BLaER1 (cell line): ENCODE measurements around the gene SERPINA3.
"Not testable (repeated sequence)": the region's sequence is repeated elsewhere in the genome, so short reads cannot be mapped to it uniquely, and the experiment has no call there.

Source experiments
- H3K27ac ChIP-seq: shearing (Covaris generic); formaldehyde crosslinking; 2 replicates; pipeline ENCODE4 v1.8.1; 2022
- H3K27me3 ChIP-seq: shearing (Covaris generic); formaldehyde crosslinking; 2 replicates; pipeline ENCODE4 v1.8.1; 2022
- H3K36me3 ChIP-seq: shearing (Covaris generic); formaldehyde crosslinking; 2 replicates; pipeline ENCODE4 v1.8.1; 2022
- H3K4me1 ChIP-seq: shearing (Covaris generic); formaldehyde crosslinking; 2 replicates; pipeline ENCODE4 v1.8.1; 2022
- H3K4me2 ChIP-seq: shearing (Covaris generic); formaldehyde crosslinking; 2 replicates; pipeline ENCODE4 v1.8.1; 2022
- H3K4me3 ChIP-seq: shearing (Covaris generic); formaldehyde crosslinking; 2 replicates; pipeline ENCODE4 v1.8.1; 2022
- H3K9ac ChIP-seq: shearing (Covaris generic); formaldehyde crosslinking; 2 replicates; pipeline ENCODE4 v1.8.1; 2022
- H3K9me3 ChIP-seq: shearing (Covaris generic); formaldehyde crosslinking; 2 replicates; pipeline ENCODE4 v1.8.1; 2022
- H4K20me1 ChIP-seq: shearing (Covaris generic); formaldehyde crosslinking; 2 replicates; pipeline ENCODE4 v1.8.1; 2022
- Cebpa-rat ChIP-seq: shearing (Covaris generic); IDR thresholded peaks from 2 replicates; pipeline ENCODE4 v1.8.1; 2022

The SERPINA3 gene

GRCh38 chr14:94596361-94596760 lies 15.8 kb upstream of the SERPINA3 start:
- Histone ChIP-seq H3K4me3 (no peak overlapping the region), H3K36me3 (no peaks in the 10 kb centered on the region), H4K20me1 (no peaks in the 10 kb centered on the region), H3K4me1 (no peaks in the 10 kb centered on the region), H3K9ac (no peak overlapping the region), H3K9me3 (no peaks in the 10 kb centered on the region), H3K27me3 (no peaks in the 10 kb centered on the region), H3K27ac (no peak overlapping the region), H3K4me2 (no peak overlapping the region)
- TF ChIP-seq Cebpa-rat = no peak

- Histone ChIP-seq H4K20me1 (no peaks in the 10 kb centered on the region), H3K4me2 (no peak overlapping the region), H3K27ac (no peak overlapping the region), H3K4me1 (no peaks in the 10 kb centered on the region), H3K9ac (no peak overlapping the region), H3K27me3 (no peaks in the 10 kb centered on the region), H3K36me3 (no peaks in the 10 kb centered on the region), H3K9me3 (no peaks in the 10 kb centered on the region), H3K4me3 (no peak overlapping the region)
- no peak for TF ChIP-seq Cebpa-rat
Observed at GRCh38 chr14:94597788-94598187, 14.4 kb upstream of the SERPINA3 start.

- H4K20me1 ChIP-seq = no peaks in the 10 kb centered on the region
- no peaks in the 10 kb centered on the region for H3K9me3 ChIP-seq
- no peak overlapping the region for H3K4me3 ChIP-seq
- H3K9ac ChIP-seq = no peak overlapping the region
- no peaks in the 10 kb centered on the region for H3K36me3 ChIP-seq
- no peak overlapping the region for H3K4me2 ChIP-seq
- H3K4me1 ChIP-seq = no peaks in the 10 kb centered on the region
- no peak for TF ChIP-seq Cebpa-rat
- no peaks in the 10 kb centered on the region for H3K27me3 ChIP-seq
- no peak overlapping the region for H3K27ac ChIP-seq
Observed at GRCh38 chr14:94598506-94598815, 13.7 kb upstream of the SERPINA3 start.

- H3K9ac ChIP-seq = no peak overlapping the region
- no peaks in the 10 kb centered on the region for H3K4me1 ChIP-seq
- H3K4me2 ChIP-seq = no peak overlapping the region
- H4K20me1 ChIP-seq = no peaks in the 10 kb centered on the region
- no peaks in the 10 kb centered on the region for H3K27me3 ChIP-seq
- H3K27ac ChIP-seq = no peak overlapping the region
- H3K4me3 ChIP-seq = no peak overlapping the region
- TF ChIP-seq Cebpa-rat = peak; percentile 51; the same call in 1 of the 2 replicates
- H3K9me3 ChIP-seq = no peaks in the 10 kb centered on the region
- H3K36me3 ChIP-seq = no peaks in the 10 kb centered on the region
Observed at GRCh38 chr14:94598816-94599655, 13.2 kb upstream of the SERPINA3 start.

- Histone ChIP-seq H3K27ac (no peak overlapping the region), H3K4me3 (no peak overlapping the region), H3K4me1 (no peaks in the 10 kb centered on the region), H3K4me2 (no peak overlapping the region), H3K9me3 (no peaks in the 10 kb centered on the region), H3K27me3 (no peaks in the 10 kb centered on the region), H3K9ac (no peak overlapping the region), H3K36me3 (no peaks in the 10 kb centered on the region), H4K20me1 (no peaks in the 10 kb centered on the region)
- no peak for TF ChIP-seq Cebpa-rat
Observed at GRCh38 chr14:94599656-94600004, 12.6 kb upstream of the SERPINA3 start.

- no peaks in the 10 kb centered on the region for H3K27me3 ChIP-seq
- no peak overlapping the region for H3K4me2 ChIP-seq
- H3K27ac ChIP-seq = no peak overlapping the region
Observed at GRCh38 chr14:94600148-94600545, 12.0 kb upstream of the SERPINA3 start.

GRCh38 chr14:94601884-94602391 lies 10.3 kb upstream of the SERPINA3 start:
- H3K27ac ChIP-seq = no peak overlapping the region
- no peaks in the 10 kb centered on the region for H3K36me3 ChIP-seq
- TF ChIP-seq Cebpa-rat = no peak
- no peak overlapping the region for H3K4me3 ChIP-seq
- H3K9me3 ChIP-seq = no peaks in the 10 kb centered on the region
- no peaks in the 10 kb centered on the region for H3K27me3 ChIP-seq
- no peak overlapping the region for H3K9ac ChIP-seq
- H4K20me1 ChIP-seq = no peaks in the 10 kb centered on the region
- no peak overlapping the region for H3K4me2 ChIP-seq
- no peaks in the 10 kb centered on the region for H3K4me1 ChIP-seq

More at GRCh38 chr14:94600148-94600545, 12.0 kb upstream of the SERPINA3 start:
- Histone ChIP-seq H4K20me1 (no peaks in the 10 kb centered on the region), H3K9me3 (no peaks in the 10 kb centered on the region), H3K4me1 (no peaks in the 10 kb centered on the region), H3K4me3 (no peak overlapping the region), H3K9ac (no peak overlapping the region), H3K36me3 (no peaks in the 10 kb centered on the region)
- no peak for TF ChIP-seq Cebpa-rat

GRCh38 chr14:94602722-94603121 lies 9.5 kb upstream of the SERPINA3 start:
- H3K4me2 ChIP-seq = no peak overlapping the region
- H4K20me1 ChIP-seq = no peaks in the 10 kb centered on the region
- H3K27me3 ChIP-seq = no peaks in the 10 kb centered on the region
- no peak overlapping the region for H3K4me3 ChIP-seq
- no peak overlapping the region for H3K9ac ChIP-seq
- no peak for TF ChIP-seq Cebpa-rat
- no peaks in the 10 kb centered on the region for H3K9me3 ChIP-seq
- no peaks in the 10 kb centered on the region for H3K4me1 ChIP-seq
- H3K36me3 ChIP-seq = no peaks in the 10 kb centered on the region
- no peak overlapping the region for H3K27ac ChIP-seq

- Histone ChIP-seq H3K4me1 (no peaks in the 10 kb centered on the region), H3K9me3 (no peaks in the 10 kb centered on the region), H3K4me3 (no peak overlapping the region), H3K9ac (no peak overlapping the region), H3K27ac (no peak overlapping the region), H3K27me3 (no peaks in the 10 kb centered on the region), H4K20me1 (no peaks in the 10 kb centered on the region), H3K4me2 (no peak overlapping the region), H3K36me3 (no peaks in the 10 kb centered on the region)
- TF ChIP-seq Cebpa-rat = no peak
Observed at GRCh38 chr14:94605361-94605760, 6.8 kb upstream of the SERPINA3 start.

GRCh38 chr14:94608966-94609365 lies 3.2 kb upstream of the SERPINA3 start:
- not testable (repeated sequence) for H3K27ac ChIP-seq, H3K9me3 ChIP-seq, H3K27me3 ChIP-seq, H3K9ac ChIP-seq, H4K20me1 ChIP-seq, H3K4me2 ChIP-seq, H3K4me1 ChIP-seq, H3K36me3 ChIP-seq, H3K4me3 ChIP-seq

- Histone ChIP-seq H3K4me3 (no peak overlapping the region), H3K9me3 (no peaks in the 10 kb centered on the region), H3K4me1 (no peaks in the 10 kb centered on the region), H3K36me3 (no peaks in the 10 kb centered on the region), H3K9ac (no peak overlapping the region), H4K20me1 (no peaks in the 10 kb centered on the region), H3K27me3 (no peaks in the 10 kb centered on the region), H3K4me2 (no peak overlapping the region), H3K27ac (no peak overlapping the region)
- TF ChIP-seq Cebpa-rat = no peak
Observed at GRCh38 chr14:94611179-94611578, 1.0 kb upstream of the SERPINA3 start.
